Hepatocyte (in vitro differentiated cells): Measurements from ENCODE around the gene SVOP. TPM values are rescaled to one million over a fixed set of nuclear protein-coding genes. Genes with fewer than 3 reads are reported as not detected.

Source experiments
- DNase-seq: peaks from one replicate; pipeline ENCODE4 v3.0.0-alpha.2; 2016; ENCODE audit warnings: low spot score
- H2AFZ ChIP-seq: fragments of 200-600 bp; sonication (generic); 2 replicates; pipeline ENCODE4 v1.6.0; 2016; ENCODE audit warnings: antibody characterized with exemption, mild to moderate bottlenecking
- H3K27ac ChIP-seq: fragments of 200-600 bp; sonication (generic); 2 replicates; pipeline ENCODE4 v1.5.1; 2016; ENCODE audit warnings: mild to moderate bottlenecking
- H3K27me3 ChIP-seq: fragments of 200-600 bp; sonication (generic); 2 replicates; pipeline ENCODE4 v1.6.1; 2016
- H3K36me3 ChIP-seq: fragments of 200-600 bp; sonication (generic); replicated peaks from 2 replicates; pipeline ENCODE4 v1.5.1; 2016; ENCODE audit warnings: low read depth; ENCODE audit not compliant: insufficient read depth
- H3K4me1 ChIP-seq: fragments of 200-600 bp; sonication (generic); 2 replicates; pipeline ENCODE4 v1.5.1; 2016; ENCODE audit warnings: mild to moderate bottlenecking, moderate library complexity; ENCODE audit not compliant: insufficient read depth
- H3K4me2 ChIP-seq: fragments of 200-600 bp; sonication (generic); 2 replicates; pipeline ENCODE4 v1.6.0; 2016
- H3K4me3 ChIP-seq: fragments of 200-600 bp; sonication (generic); 2 replicates; pipeline ENCODE4 v1.5.1; 2016; ENCODE audit warnings: mild to moderate bottlenecking
- H3K79me2 ChIP-seq: fragments of 200-600 bp; sonication (generic); 2 replicates; pipeline ENCODE4 v1.6.0; 2017; ENCODE audit warnings: mild to moderate bottlenecking
- H3K9me2 ChIP-seq: fragments of 200-600 bp; sonication (generic); replicated peaks from 2 replicates; pipeline ENCODE4 v1.6.0; 2017; ENCODE audit warnings: mild to moderate bottlenecking; ENCODE audit not compliant: insufficient read depth
- H3K9me3 ChIP-seq: fragments of 200-600 bp; sonication (generic); 2 replicates; pipeline ENCODE4 v1.5.1; 2016; ENCODE audit warnings: low read depth, mild to moderate bottlenecking
- H4K20me1 ChIP-seq: fragments of 200-600 bp; sonication (generic); 2 replicates; pipeline ENCODE4 v1.6.0; 2016; ENCODE audit warnings: mild to moderate bottlenecking; ENCODE audit not compliant: insufficient read depth, poor library complexity, severe bottlenecking
- CTCF ChIP-seq: fragments of 200-600 bp; sonication (generic); IDR thresholded peaks from 2 replicates; pipeline ENCODE4 v1.5.1; 2016; ENCODE audit warnings: antibody characterized with exemption, mild to moderate bottlenecking; ENCODE audit not compliant: poor library complexity
- EZH2 ChIP-seq: fragments of 200-600 bp; sonication (generic); IDR thresholded peaks from 2 replicates; pipeline ENCODE4 v1.6.1; 2016; ENCODE audit warnings: antibody characterized with exemption, mild to moderate bottlenecking, borderline replicate concordance
- EZH2phosphoT487 ChIP-seq: fragments of 200-600 bp; sonication (generic); IDR thresholded peaks from one replicate; pipeline ENCODE4 v1.6.1; 2018; ENCODE audit warnings: antibody characterized with exemption, mild to moderate bottlenecking, low read depth, moderate library complexity; ENCODE audit not compliant: unreplicated experiment, severe bottlenecking
- WGBS: methylation state at CpG from one replicate; pipeline ENCODE4 v1.1.6; 2016; ENCODE audit warnings: low lambda C conversion rate; ENCODE audit errors: missing lambda C conversion rate; 5-methylcytosine and 5-hydroxymethylcytosine counted together
- polyA plus RNA-seq: library from polyadenylated mRNA; unstranded; fragments of >200 nt; fragmentation: Nextera tagmentation; extraction: Ambion mirVana; gene quantifications from 2 replicates; pipeline ENCODE4 v1.2.1, GENCODE V29; 2016
- total RNA-seq: library from RNA; depleted of rRNA; stranded (reverse); fragments of >200 nt; gene quantifications from 2 replicates; pipeline ENCODE4 v1.2.3, GENCODE V29; 2014

SVOP gene
- total and polyA plus RNA-seq, 2 experiments from 2014 or later, result 0.27 to 0.45 TPM

- Histone ChIP-seq H4K20me1 (no peaks in the 10 kb centered on the region), H3K27ac (no peak within 1 kb of the TSS), H2AFZ (no peak within 1 kb of the TSS), H3K4me1 (no peaks in the 10 kb centered on the region), H3K27me3 (no peaks in the 10 kb centered on the region), H3K9me2 (no peaks in the 10 kb centered on the region), H3K79me2 (no peaks in the 10 kb centered on the region), H3K9me3 (no peaks in the 10 kb centered on the region), H3K4me2 (no peak within 1 kb of the TSS), H3K36me3 (no peaks in the 10 kb centered on the region), H3K4me3 (no peak within 1 kb of the TSS)
- TF ChIP-seq EZH2 (no peak), EZH2phosphoT487 (no peak), CTCF (no peak)
- WGBS, result 65% methylated on average over 15 of the region's 16 CpGs
- no peak for DNase-seq
Observed at GRCh38 chr12:108879615-108880254, 141.1 kb downstream of the SVOP start, which contains the start of gene DAO. Gene DAO (plus strand): TSS chr12:108880092. CDS start chr12:108885007, 4,915 bp downstream.

DNA sequence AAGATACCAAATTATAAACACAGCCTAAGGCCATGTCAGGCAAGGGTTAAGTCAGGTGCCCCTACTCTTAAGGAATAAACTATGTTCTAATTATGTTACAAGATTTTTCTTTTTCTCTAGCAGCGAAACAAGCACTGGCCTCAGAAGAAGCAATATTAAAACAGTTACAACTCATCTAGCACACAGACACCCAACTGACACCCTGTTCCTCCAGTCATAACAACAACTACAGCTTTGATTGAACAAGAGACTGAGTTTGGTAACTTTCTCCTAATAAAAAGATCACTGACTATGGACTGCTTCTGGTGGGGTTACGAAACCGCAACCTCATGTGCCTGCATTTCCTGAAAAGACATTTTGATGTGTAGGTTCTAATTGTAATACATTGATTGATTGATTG is 144.3 kb downstream of the SVOP start:
- DNase-seq, result no peak
- no peak overlapping the region for H2AFZ ChIP-seq
- H3K27me3 ChIP-seq, result no peaks in the 10 kb centered on the region
- H3K4me2 ChIP-seq, result no peak overlapping the region
- H3K4me3 ChIP-seq, result no peak overlapping the region
- H3K4me1 ChIP-seq, result no peaks in the 10 kb centered on the region
- H3K79me2 ChIP-seq, result no peaks in the 10 kb centered on the region
- no peaks in the 10 kb centered on the region for H3K9me3 ChIP-seq
- H3K27ac ChIP-seq, result no peak overlapping the region
- H3K36me3 ChIP-seq, result no peaks in the 10 kb centered on the region
- 93% methylated on average over 3 of the region's 3 CpGs for WGBS
- no peaks in the 10 kb centered on the region for H4K20me1 ChIP-seq
- H3K9me2 ChIP-seq, result no peaks in the 10 kb centered on the region
- TF ChIP-seq EZH2, result no peak
- TF ChIP-seq EZH2phosphoT487, result no peak
- no peak for TF ChIP-seq CTCF

GRCh38 chr12:108875682-108876361 is 145.0 kb downstream of the SVOP start:
- H3K9me3 ChIP-seq, result no peaks in the 10 kb centered on the region
- H3K4me1 ChIP-seq, result no peaks in the 10 kb centered on the region
- no peaks in the 10 kb centered on the region for H3K27me3 ChIP-seq
- no peak for DNase-seq
- 89% methylated on average over 3 of the region's 3 CpGs for WGBS
- no peak overlapping the region for H3K27ac ChIP-seq
- TF ChIP-seq EZH2 (no peak), CTCF (no peak), EZH2phosphoT487 (no peak)
- H3K4me2 ChIP-seq, result no peak overlapping the region
- H3K36me3 ChIP-seq, result no peaks in the 10 kb centered on the region
- H4K20me1 ChIP-seq, result no peaks in the 10 kb centered on the region
- H3K4me3 ChIP-seq, result no peak overlapping the region
- no peaks in the 10 kb centered on the region for H3K79me2 ChIP-seq
- no peaks in the 10 kb centered on the region for H3K9me2 ChIP-seq
- no peak overlapping the region for H2AFZ ChIP-seq
